Osteocyte (in vitro differentiated cells): Measurements from ENCODE around the gene ZMIZ2. TPM values are rescaled to one million over a fixed set of nuclear protein-coding genes. Genes with fewer than 3 reads are reported as not detected.
A peak's percentile ranks its signal among the peaks of the same experiment; 100 is the strongest.
"Not testable (repeated sequence)": the region's sequence is repeated elsewhere in the genome, so short reads cannot be mapped to it uniquely, and the experiment has no call there.

Experiments
- DNase-seq: peaks from one replicate; pipeline ENCODE4 v3.0.0; 2021; ENCODE audit warnings: mixed read lengths; ENCODE audit not compliant: unreplicated experiment; ENCODE audit errors: extremely low spot score
- H3K27ac Mint-ChIP-seq: one replicate; pipeline ENCODE4 v1.8.0; 2021; ENCODE audit warnings: mild to moderate bottlenecking, mixed read lengths; ENCODE audit not compliant: unreplicated experiment
- H3K27me3 Mint-ChIP-seq: one replicate; pipeline ENCODE4 v1.8.0; 2021; ENCODE audit warnings: mixed read lengths; ENCODE audit not compliant: unreplicated experiment
- H3K36me3 Mint-ChIP-seq: one replicate; pipeline ENCODE4 v1.8.0; 2021; ENCODE audit warnings: mixed read lengths; ENCODE audit not compliant: unreplicated experiment
- H3K4me1 Mint-ChIP-seq: one replicate; pipeline ENCODE4 v1.8.0; 2021; ENCODE audit warnings: mixed read lengths; ENCODE audit not compliant: unreplicated experiment
- H3K4me3 Mint-ChIP-seq: one replicate; pipeline ENCODE4 v1.8.0; 2021; ENCODE audit warnings: mild to moderate bottlenecking, moderate library complexity, mixed read lengths; ENCODE audit not compliant: unreplicated experiment
- H3K9me3 Mint-ChIP-seq: one replicate; pipeline ENCODE4 v1.8.0; 2021; ENCODE audit warnings: mixed read lengths; ENCODE audit not compliant: unreplicated experiment
- CTCF ChIP-seq: fragments of 200-600 bp; sonication (generic); IDR thresholded peaks from 2 replicates; pipeline ENCODE4 v1.5.0; 2021; ENCODE audit warnings: antibody characterized with exemption, mild to moderate bottlenecking, moderate library complexity
- total RNA-seq: library from RNA; stranded (reverse); gene quantifications from 2 replicates; pipeline ENCODE4 v1.2.1, GENCODE V29; 2021

ZMIZ2 gene
- total RNA-seq, 1 donor from 2014 or later: 96.4 TPM

- H3K27ac Mint-ChIP-seq: no peak overlapping the region
- TF ChIP-seq CTCF: no peak
- no peaks in the 10 kb centered on the region for H3K36me3 Mint-ChIP-seq
- no peak for DNase-seq
- no peaks in the 10 kb centered on the region for H3K9me3 Mint-ChIP-seq
- no peak overlapping the region for H3K4me3 Mint-ChIP-seq
- no peaks in the 10 kb centered on the region for H3K27me3 Mint-ChIP-seq
- no peaks in the 10 kb centered on the region for H3K4me1 Mint-ChIP-seq
These were observed 32.4 kb upstream of the ZMIZ2 start for GRCh38 chr7:44716205-44716604.

DNA sequence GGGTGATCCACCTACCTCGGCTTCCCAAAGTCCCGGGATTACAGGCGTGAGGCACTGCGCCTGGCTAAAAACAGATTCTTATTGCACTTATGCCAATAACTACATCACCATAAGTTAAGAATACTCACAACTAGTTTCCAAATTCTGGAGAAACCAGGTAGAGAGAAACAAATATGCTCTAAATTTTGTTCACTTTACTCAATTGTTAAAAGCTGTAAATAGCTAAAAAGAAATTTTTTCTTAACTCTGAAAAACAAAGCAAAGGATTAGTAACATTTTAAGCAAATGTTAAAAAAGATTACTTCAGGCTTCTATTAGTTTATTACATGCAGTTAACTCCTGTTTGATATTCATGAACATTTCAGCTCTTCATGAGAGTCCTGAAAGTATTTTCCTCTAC lies 28.3 kb upstream of the ZMIZ2 start:
- H3K27me3 Mint-ChIP-seq: no peaks in the 10 kb centered on the region
- DNase-seq: no peak
- no peak overlapping the region for H3K27ac Mint-ChIP-seq
- TF ChIP-seq CTCF: no peak
- H3K9me3 Mint-ChIP-seq: no peaks in the 10 kb centered on the region
- H3K4me1 Mint-ChIP-seq: no peaks in the 10 kb centered on the region
- no peaks in the 10 kb centered on the region for H3K36me3 Mint-ChIP-seq
- H3K4me3 Mint-ChIP-seq: no peak overlapping the region

DNA sequence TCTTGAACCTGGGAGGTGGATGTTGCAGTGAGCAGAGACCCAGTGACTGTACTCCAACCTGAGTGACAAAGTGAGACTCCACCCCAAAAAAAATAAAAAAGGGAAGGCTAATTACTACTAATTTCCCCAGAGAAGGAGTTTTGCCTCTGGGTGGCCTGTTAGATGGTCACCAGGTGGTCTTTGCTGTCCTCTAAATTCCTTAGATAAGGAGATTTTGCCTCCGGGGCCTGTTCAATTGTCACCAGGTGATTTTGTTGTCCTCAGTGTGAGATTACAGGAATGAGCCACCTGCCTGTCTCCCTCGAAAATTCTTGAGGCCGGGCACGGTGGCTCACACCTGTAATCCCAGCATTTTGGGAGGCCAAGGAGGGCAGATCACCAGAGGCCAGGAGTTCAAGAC lies 24.4 kb upstream of the ZMIZ2 start:
- TF ChIP-seq CTCF: no peak
- no peaks in the 10 kb centered on the region for H3K27me3 Mint-ChIP-seq
- H3K4me1 Mint-ChIP-seq: peaks cover 7% of the 10 kb centered on the region
- no peaks in the 10 kb centered on the region for H3K36me3 Mint-ChIP-seq
- H3K4me3 Mint-ChIP-seq: no peak overlapping the region
- no peak overlapping the region for H3K27ac Mint-ChIP-seq
- no peaks in the 10 kb centered on the region for H3K9me3 Mint-ChIP-seq
- DNase-seq: no peak

DNA sequence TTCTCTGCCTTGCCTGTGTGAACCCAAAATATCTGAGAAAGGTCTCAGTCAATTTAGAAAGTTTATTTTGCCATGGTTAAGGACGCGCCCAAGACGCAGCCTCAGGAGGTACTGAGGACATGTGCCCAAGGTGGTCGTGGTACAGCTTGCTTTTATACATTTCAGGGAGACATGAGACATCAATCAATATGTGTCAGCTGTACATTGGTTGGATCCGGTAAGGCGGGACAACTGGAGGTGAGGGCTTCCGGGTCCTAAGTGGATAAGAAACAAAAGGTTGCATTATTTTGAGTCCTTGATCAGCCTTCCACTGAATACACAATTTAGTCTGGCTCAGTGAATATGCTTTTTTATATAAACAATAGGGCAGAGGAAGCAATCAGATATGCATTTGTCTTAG lies 22.4 kb upstream of the ZMIZ2 start:
- H3K36me3 Mint-ChIP-seq, H3K4me3 Mint-ChIP-seq, H3K9me3 Mint-ChIP-seq, H3K27me3 Mint-ChIP-seq, H3K4me1 Mint-ChIP-seq, H3K27ac Mint-ChIP-seq, DNase-seq: not testable (repeated sequence)

GRCh38 chr7:44727158-44727936 lies 21.3 kb upstream of the ZMIZ2 start:
- Mint-ChIP-seq H3K4me1 (peaks cover 7% of the 10 kb centered on the region), H3K4me3 (no peak overlapping the region), H3K9me3 (no peaks in the 10 kb centered on the region), H3K27me3 (no peaks in the 10 kb centered on the region), H3K27ac (peak overlapping the region; percentile 32), H3K36me3 (no peaks in the 10 kb centered on the region)
- no peak for DNase-seq
- TF ChIP-seq CTCF: no peak

- H3K36me3 Mint-ChIP-seq: no peaks in the 10 kb centered on the region
- no peak overlapping the region for H3K4me3 Mint-ChIP-seq
- TF ChIP-seq CTCF: no peak
- no peaks in the 10 kb centered on the region for H3K27me3 Mint-ChIP-seq
- DNase-seq: no peak
- peaks cover 7% of the 10 kb centered on the region for H3K4me1 Mint-ChIP-seq
- H3K27ac Mint-ChIP-seq: no peak overlapping the region
- no peaks in the 10 kb centered on the region for H3K9me3 Mint-ChIP-seq
These were observed 20.7 kb upstream of the ZMIZ2 start for GRCh38 chr7:44727937-44728262.
